OCI-LY1 (cell line): ENCODE data around the gene ADAMTS10.

ENCODE experiments used
- H2AFZ ChIP-seq: fragments of 200-600 bp; sonication (generic), shearing (Covaris generic); 2 replicates; pipeline ENCODE4 v1.6.0; 2014; ENCODE audit warnings: antibody characterized with exemption, mild to moderate bottlenecking, low read length
- H3F3A ChIP-seq: fragments of 200-600 bp; sonication (generic), shearing (Covaris generic); 2 replicates; pipeline ENCODE4 v1.6.0; 2014; ENCODE audit warnings: mild to moderate bottlenecking, antibody characterized with exemption, low read length, moderate library complexity; ENCODE audit not compliant: insufficient read depth
- H3K27ac ChIP-seq: fragments of 200-600 bp; sonication (generic); 2 replicates; pipeline ENCODE4 v1.5.1; 2014; ENCODE audit warnings: low read length, mixed run types, mild to moderate bottlenecking, low read depth; ENCODE audit not compliant: poor library complexity, severe bottlenecking
- H3K27me3 ChIP-seq: fragments of 200-600 bp; sonication (generic); 2 replicates; pipeline ENCODE4 v1.6.0; 2014; ENCODE audit warnings: antibody characterized with exemption, mild to moderate bottlenecking, low read length, moderate library complexity; ENCODE audit not compliant: insufficient read depth
- H3K36me3 ChIP-seq: fragments of 200-600 bp; sonication (generic); 2 replicates; pipeline ENCODE4 v1.6.1; 2014; ENCODE audit warnings: mild to moderate bottlenecking, antibody characterized with exemption, low read length, moderate library complexity, mixed read lengths; ENCODE audit not compliant: insufficient read depth
- H3K4me1 ChIP-seq: fragments of 200-600 bp; sonication (generic); 2 replicates; pipeline ENCODE4 v1.5.1; 2014; ENCODE audit warnings: mild to moderate bottlenecking, low read length, moderate library complexity; ENCODE audit not compliant: insufficient read depth, severe bottlenecking
- H3K4me2 ChIP-seq: fragments of 200-600 bp; sonication (generic), shearing (Covaris generic); 2 replicates; pipeline ENCODE4 v1.6.1; 2014; ENCODE audit warnings: low read length
- H3K4me3 ChIP-seq: fragments of 200-600 bp; sonication (generic); 2 replicates; pipeline ENCODE4 v1.5.1; 2014; ENCODE audit warnings: low read length, low read depth, mild to moderate bottlenecking, mixed read lengths; ENCODE audit not compliant: poor library complexity, severe bottlenecking
- H3K79me2 ChIP-seq: fragments of 200-600 bp; shearing (Covaris generic); 2 replicates; pipeline ENCODE4 v1.6.1; 2016; ENCODE audit warnings: mixed run types, low read length, mixed read lengths; ENCODE audit not compliant: insufficient read depth
- H3K9ac ChIP-seq: fragments of 200-600 bp; sonication (generic), shearing (Covaris generic); 2 replicates; pipeline ENCODE4 v1.6.1; 2014; ENCODE audit warnings: mild to moderate bottlenecking, low read length, mixed read lengths
- H3K9me2 ChIP-seq: fragments of 200-600 bp; sonication (generic), shearing (Covaris generic); 2 replicates; pipeline ENCODE4 v1.6.1; 2014; ENCODE audit warnings: low read depth, mild to moderate bottlenecking, low read length, mixed read lengths
- H3K9me3 ChIP-seq: fragments of 200-600 bp; shearing (Covaris generic); 2 replicates; pipeline ENCODE4 v1.6.1; 2014; ENCODE audit warnings: low read length, mixed read lengths
- H4K20me1 ChIP-seq: fragments of 200-600 bp; sonication (generic), shearing (Covaris generic); 2 replicates; pipeline ENCODE4 v1.6.0; 2016; ENCODE audit warnings: mild to moderate bottlenecking, low read length; ENCODE audit not compliant: insufficient read depth
- CTCF ChIP-seq: fragments of 200-600 bp; sonication (generic), shearing (Covaris generic); IDR thresholded peaks from 2 replicates; pipeline ENCODE4 v1.5.1; 2017; ENCODE audit warnings: mild to moderate bottlenecking, antibody characterized with exemption, low read length, moderate library complexity, mixed read lengths
- EZH2 ChIP-seq: fragments of 200-600 bp; sonication (generic), shearing (Covaris generic); IDR thresholded peaks from 2 replicates; pipeline ENCODE4 v1.8.0; 2017; ENCODE audit warnings: borderline replicate concordance, mixed run types, mild to moderate bottlenecking, antibody characterized with exemption, low read length, moderate library complexity, mixed read lengths

Gene ADAMTS10

GRCh38 chr19:8592231-8593009 lies 18.1 kb downstream of the ADAMTS10 start:
- no peaks in the 10 kb centered on the region for H3K79me2 ChIP-seq
- no peaks in the 10 kb centered on the region; the same call in 1 of the 2 replicates for H3K27me3 ChIP-seq
- no peaks in the 10 kb centered on the region for H3K4me1 ChIP-seq
- H3K27ac ChIP-seq, result no peak overlapping the region
- H3K9ac ChIP-seq, result no peak overlapping the region
- no peak overlapping the region for H3K4me3 ChIP-seq
- no peaks in the 10 kb centered on the region for H3F3A ChIP-seq
- 0 out of 2 replicates have a peak, but pooled peaks cover 3% of the 10 kb centered on the region for H3K9me3 ChIP-seq
- no peaks in the 10 kb centered on the region for H3K36me3 ChIP-seq
- H2AFZ ChIP-seq, result no peak overlapping the region
- H3K9me2 ChIP-seq, result no peaks in the 10 kb centered on the region
- no peak for TF ChIP-seq CTCF
- no peak for TF ChIP-seq EZH2
- no peak overlapping the region for H3K4me2 ChIP-seq
- H4K20me1 ChIP-seq, result no peaks in the 10 kb centered on the region

GRCh38 chr19:8589177-8589714 lies 21.3 kb downstream of the ADAMTS10 start:
- Histone ChIP-seq H3K36me3 (no peaks in the 10 kb centered on the region), H4K20me1 (no peaks in the 10 kb centered on the region), H3K9me2 (no peaks in the 10 kb centered on the region), H3K4me1 (no peaks in the 10 kb centered on the region), H3K9ac (no peak overlapping the region), H3K27ac (no peak overlapping the region), H3K79me2 (no peaks in the 10 kb centered on the region), H3K9me3 (0 out of 2 replicates have a peak, but pooled peaks cover 3% of the 10 kb centered on the region), H3K4me3 (no peak overlapping the region), H3K4me2 (no peak overlapping the region), H3F3A (no peaks in the 10 kb centered on the region), H2AFZ (no peak overlapping the region), H3K27me3 (no peaks in the 10 kb centered on the region)
- TF ChIP-seq EZH2 (no peak), CTCF (no peak)

GRCh38 chr19:8585894-8586750 lies 24.4 kb downstream of the ADAMTS10 start:
- Histone ChIP-seq H3K4me1 (no peaks in the 10 kb centered on the region), H3K9me3 (no peaks in the 10 kb centered on the region), H2AFZ (no peak overlapping the region), H3K79me2 (no peaks in the 10 kb centered on the region), H3K27ac (no peak overlapping the region), H3K4me3 (no peak overlapping the region), H3K4me2 (no peak overlapping the region), H3K9ac (no peak overlapping the region), H4K20me1 (no peaks in the 10 kb centered on the region), H3K36me3 (no peaks in the 10 kb centered on the region), H3K9me2 (no peaks in the 10 kb centered on the region), H3F3A (no peaks in the 10 kb centered on the region), H3K27me3 (no peaks in the 10 kb centered on the region)
- peak; percentile 67 for TF ChIP-seq CTCF
- no peak for TF ChIP-seq EZH2
